GM18508 (cell line): ENCODE measurements around the gene HARS2.
"Not testable (repeated sequence)": the region's sequence is repeated elsewhere in the genome, so short reads cannot be mapped to it uniquely, and the experiment has no call there.

Experiments
- ATAC-seq: cut with Tn5 transposase; IDR thresholded peaks from one replicate; pipeline ENCODE4 v1.9.1; 2021; ENCODE audit warnings: moderate number of reproducible peaks; ENCODE audit not compliant: insufficient read depth, unreplicated experiment

Gene HARS2

GRCh38 chr5:140696891-140697492 is 5.7 kb downstream of the HARS2 start:
- no peak for ATAC-seq

GRCh38 chr5:140700177-140701144 is 9.2 kb downstream of the HARS2 start, which contains the start of gene ZMAT2:
Gene ZMAT2 (plus strand): TSS chr5:140700447. CDS start chr5:140700461, 14 bp downstream.
- peak; percentile 85 for ATAC-seq

GRCh38 chr5:140707812-140708211 is 16.6 kb downstream of the HARS2 start:
- no peak for ATAC-seq

- ATAC-seq = not testable (repeated sequence)
These were observed 17.5 kb downstream of the HARS2 start for GRCh38 chr5:140708787-140709186.

- peak; percentile 84 for ATAC-seq
These were observed 19.8 kb downstream of the HARS2 start for GRCh38 chr5:140710899-140711552.

- ATAC-seq = no peak
These were observed 20.5 kb downstream of the HARS2 start for GRCh38 chr5:140711794-140712193.

- ATAC-seq = no peak
These were observed 22.4 kb downstream of the HARS2 start for GRCh38 chr5:140713562-140714094.

- not testable (repeated sequence) for ATAC-seq
These were observed 25.0 kb downstream of the HARS2 start for GRCh38 chr5:140716238-140716637.

- no peak for ATAC-seq
These were observed 27.0 kb downstream of the HARS2 start for GRCh38 chr5:140718266-140718592.

GRCh38 chr5:140720738-140721137 is 29.5 kb downstream of the HARS2 start:
- ATAC-seq = not testable (repeated sequence)

GRCh38 chr5:140721395-140721794 is 30.1 kb downstream of the HARS2 start:
- ATAC-seq = not testable (repeated sequence)

GRCh38 chr5:140725799-140726471 is 34.7 kb downstream of the HARS2 start:
- ATAC-seq = peak; percentile 91

GRCh38 chr5:140733098-140733497 is 41.8 kb downstream of the HARS2 start:
- ATAC-seq = no peak

GRCh38 chr5:140734354-140734753 is 43.1 kb downstream of the HARS2 start:
- no peak for ATAC-seq

- ATAC-seq = no peak
These were observed 46.2 kb downstream of the HARS2 start for GRCh38 chr5:140737486-140737885.

GRCh38 chr5:140741967-140742366 is 50.7 kb downstream of the HARS2 start:
- no peak for ATAC-seq
